D721Med (cell line): Measurements from ENCODE around the gene GPN1.
"Not testable (repeated sequence)": the region's sequence is repeated elsewhere in the genome, so short reads cannot be mapped to it uniquely, and the experiment has no call there.

Source experiments
- DNase-seq: peaks from one replicate; pipeline ENCODE4 v3.0.0; 2011; ENCODE audit warnings: low spot score; ENCODE audit not compliant: insufficient read length
- FAIRE-seq: peaks from 2 replicates; lab custom pipeline; 2011; peaks lifted over from hg19 to GRCh38; lab: Jason Lieb, UNC
- TF ChIP-seq, protein P1 (sequence below): IDR thresholded peaks from 2 replicates; pipeline ENCODE4 v1.5.1; 2012; ENCODE audit warnings: mild to moderate bottlenecking, control low read depth; ENCODE audit not compliant: insufficient read depth; ENCODE audit errors: missing control alignments

Gene GPN1

DNA sequence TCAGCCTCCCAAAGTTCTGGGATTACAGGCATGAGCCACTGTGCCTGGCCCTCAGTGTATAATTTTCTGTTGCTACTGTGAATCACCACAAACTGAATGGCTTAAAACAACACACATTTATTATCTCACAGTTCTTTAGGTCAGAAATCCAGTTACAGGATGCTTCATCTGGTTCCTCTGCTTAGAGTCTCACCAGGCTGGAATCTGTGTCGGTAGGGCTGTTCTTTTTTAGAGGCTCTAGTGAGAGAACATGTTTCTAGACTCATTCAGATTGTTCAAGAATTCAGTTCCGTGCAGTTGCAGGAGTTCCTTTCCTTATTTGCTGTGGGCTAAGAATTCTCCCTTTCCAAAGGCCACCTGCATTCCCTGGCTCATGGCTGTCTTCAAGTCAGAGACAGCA, 22.2 kb upstream of the GPN1 start:
- TF ChIP-seq, protein P1, sequence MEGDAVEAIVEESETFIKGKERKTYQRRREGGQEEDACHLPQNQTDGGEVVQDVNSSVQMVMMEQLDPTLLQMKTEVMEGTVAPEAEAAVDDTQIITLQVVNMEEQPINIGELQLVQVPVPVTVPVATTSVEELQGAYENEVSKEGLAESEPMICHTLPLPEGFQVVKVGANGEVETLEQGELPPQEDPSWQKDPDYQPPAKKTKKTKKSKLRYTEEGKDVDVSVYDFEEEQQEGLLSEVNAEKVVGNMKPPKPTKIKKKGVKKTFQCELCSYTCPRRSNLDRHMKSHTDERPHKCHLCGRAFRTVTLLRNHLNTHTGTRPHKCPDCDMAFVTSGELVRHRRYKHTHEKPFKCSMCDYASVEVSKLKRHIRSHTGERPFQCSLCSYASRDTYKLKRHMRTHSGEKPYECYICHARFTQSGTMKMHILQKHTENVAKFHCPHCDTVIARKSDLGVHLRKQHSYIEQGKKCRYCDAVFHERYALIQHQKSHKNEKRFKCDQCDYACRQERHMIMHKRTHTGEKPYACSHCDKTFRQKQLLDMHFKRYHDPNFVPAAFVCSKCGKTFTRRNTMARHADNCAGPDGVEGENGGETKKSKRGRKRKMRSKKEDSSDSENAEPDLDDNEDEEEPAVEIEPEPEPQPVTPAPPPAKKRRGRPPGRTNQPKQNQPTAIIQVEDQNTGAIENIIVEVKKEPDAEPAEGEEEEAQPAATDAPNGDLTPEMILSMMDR, result no peak
- FAIRE-seq (no peak), DNase-seq (no peak)

- no peak for DNase-seq
- FAIRE-seq, result no peak
- TF ChIP-seq, protein P1, result no peak
These were observed 14.9 kb upstream of the GPN1 start for GRCh38 chr2:27613985-27614384.

GRCh38 chr2:27615316-27615715, 13.5 kb upstream of the GPN1 start:
- no peak for DNase-seq
- no peak for FAIRE-seq
- TF ChIP-seq, protein P1, result no peak

GRCh38 chr2:27621524-27621923, 7.3 kb upstream of the GPN1 start:
- DNase-seq, result no peak
- TF ChIP-seq, protein P1, result peak; percentile 17
- FAIRE-seq, result no peak

- no peak for DNase-seq
- TF ChIP-seq, protein P1, result no peak
These were observed 5.9 kb upstream of the GPN1 start for GRCh38 chr2:27622921-27623384.

GRCh38 chr2:27624943-27625342, 3.9 kb upstream of the GPN1 start:
- TF ChIP-seq, protein P1, result no peak
- DNase-seq, result no peak
- no peak for FAIRE-seq

More at GRCh38 chr2:27622921-27623384, 5.9 kb upstream of the GPN1 start:
- no peak for FAIRE-seq

GRCh38 chr2:27626323-27626722, 2.5 kb upstream of the GPN1 start:
- FAIRE-seq, DNase-seq: not testable (repeated sequence)

- FAIRE-seq, result peak; percentile 29
- DNase-seq, result not testable (repeated sequence)
These were observed 1.9 kb upstream of the GPN1 start for GRCh38 chr2:27626921-27627320.
